ENCODE measurements around the gene B3GALT5.

GRCh38 chr21:39670701-39671100 lies 58.0 kb downstream of the B3GALT5 start:
- TF ChIP-seq CTCF (IDR thresholded peaks at IDR 0.05) (no peak), POLR2A (IDR thresholded peaks at IDR 0.05) (no peak)

All from prostate gland (tissue), 2 donors.